RWPE2 (cell line): Measurements from ENCODE around the gene LTV1.

Source experiments
- ATAC-seq: fragments of 200-7000 bp; cut with Tn5 transposase; 3 replicates; pipeline ENCODE4 v1.9.1; 2021; ENCODE audit warnings: low read depth
- DNase-seq: peaks from one replicate; pipeline ENCODE4 v3.0.0-alpha.2; 2020; ENCODE audit warnings: low spot score
- H3K27ac ChIP-seq: fragments of 450-650 bp; 2 replicates; pipeline ENCODE4 v1.5.1; 2017; ENCODE audit warnings: mild to moderate bottlenecking; ENCODE audit not compliant: poor library complexity, severe bottlenecking
- H3K27me3 ChIP-seq: fragments of 250-450 bp; sonication (Bioruptor Pico); 2 replicates; pipeline ENCODE4 v1.5.1; 2021; ENCODE audit warnings: mild to moderate bottlenecking, moderate library complexity; ENCODE audit not compliant: insufficient read depth, poor library complexity, severe bottlenecking
- H3K36me3 ChIP-seq: fragments of 250-450 bp; sonication (Bioruptor Pico); 2 replicates; pipeline ENCODE4 v1.5.1; 2020; ENCODE audit warnings: low read depth, mild to moderate bottlenecking, moderate library complexity
- H3K4me1 ChIP-seq: fragments of 250-450 bp; sonication (Bioruptor Pico); 2 replicates; pipeline ENCODE4 v1.5.1; 2021; ENCODE audit warnings: mild to moderate bottlenecking, moderate library complexity; ENCODE audit not compliant: insufficient read depth, poor library complexity, severe bottlenecking
- H3K4me3 ChIP-seq: fragments of 250-450 bp; sonication (Bioruptor Pico); 2 replicates; pipeline ENCODE4 v1.5.1; 2021; ENCODE audit warnings: mild to moderate bottlenecking, moderate library complexity; ENCODE audit not compliant: severe bottlenecking
- H3K9me3 ChIP-seq: fragments of 250-450 bp; sonication (Bioruptor Pico); 2 replicates; pipeline ENCODE4 v1.5.1; 2021; ENCODE audit warnings: mild to moderate bottlenecking, moderate library complexity; ENCODE audit not compliant: severe bottlenecking
- CTCF ChIP-seq: fragments of 450-650 bp; IDR thresholded peaks from one replicate; pipeline ENCODE4 v1.5.1; 2017; ENCODE audit warnings: mild to moderate bottlenecking, moderate library complexity; ENCODE audit not compliant: poor library complexity, severe bottlenecking

The LTV1 gene

GRCh38 chr6:143828572-143828971 is 14.6 kb upstream of the LTV1 start:
- Histone ChIP-seq H3K27me3 (no peaks in the 10 kb centered on the region), H3K4me1 (no peaks in the 10 kb centered on the region), H3K4me3 (no peak overlapping the region), H3K9me3 (no peaks in the 10 kb centered on the region), H3K36me3 (peaks cover 14% of the 10 kb centered on the region), H3K27ac (no peak overlapping the region)
- no peak for DNase-seq
- no peak for ATAC-seq
- TF ChIP-seq CTCF: no peak

- no peaks in the 10 kb centered on the region for H3K9me3 ChIP-seq
- ATAC-seq: no peak
- no peaks in the 10 kb centered on the region for H3K36me3 ChIP-seq
- H3K27ac ChIP-seq: no peak overlapping the region
- H3K4me3 ChIP-seq: no peak overlapping the region
- no peaks in the 10 kb centered on the region for H3K27me3 ChIP-seq
- no peak for DNase-seq
- TF ChIP-seq CTCF: no peak
- H3K4me1 ChIP-seq: no peaks in the 10 kb centered on the region
These were observed 7.0 kb upstream of the LTV1 start for GRCh38 chr6:143836150-143836549.

GRCh38 chr6:143838395-143838794 is 4.7 kb upstream of the LTV1 start:
- Histone ChIP-seq H3K27ac (no peak overlapping the region), H3K36me3 (no peaks in the 10 kb centered on the region), H3K27me3 (no peaks in the 10 kb centered on the region), H3K4me3 (no peak overlapping the region), H3K9me3 (no peaks in the 10 kb centered on the region), H3K4me1 (peaks cover 2% of the 10 kb centered on the region)
- ATAC-seq (no peak), DNase-seq (no peak)
- TF ChIP-seq CTCF: no peak

GRCh38 chr6:143839196-143839595 is 3.9 kb upstream of the LTV1 start:
- Histone ChIP-seq H3K27ac (no peak overlapping the region), H3K9me3 (no peaks in the 10 kb centered on the region), H3K36me3 (no peaks in the 10 kb centered on the region; the same call in 1 of the 2 replicates), H3K4me1 (peaks cover 2% of the 10 kb centered on the region), H3K4me3 (no peak overlapping the region), H3K27me3 (no peaks in the 10 kb centered on the region)
- no peak for TF ChIP-seq CTCF
- DNase-seq (no peak), ATAC-seq (no peak)

GRCh38 chr6:143840595-143841265 is 2.4 kb upstream of the LTV1 start:
- ATAC-seq (no peak), DNase-seq (no peak)
- Histone ChIP-seq H3K4me1 (peaks cover 2% of the 10 kb centered on the region), H3K36me3 (peaks cover 15% of the 10 kb centered on the region), H3K27me3 (no peaks in the 10 kb centered on the region), H3K9me3 (no peaks in the 10 kb centered on the region), H3K4me3 (no peak overlapping the region), H3K27ac (no peak overlapping the region)
- TF ChIP-seq CTCF: no peak
